Panc1 (cell line): ENCODE results near the gene RNF213. TPM values are rescaled to one million over a fixed set of nuclear protein-coding genes. Genes with fewer than 3 reads are reported as not detected.

Experiments used
- ATAC-seq: fragments of 200-7000 bp; cut with Tn5 transposase; 2 replicates; pipeline ENCODE4 v1.9.1; 2020; ENCODE audit warnings: mild to moderate bottlenecking, moderate library complexity
- BruUV-seq: library from RNA; stranded (reverse); fragments of 400-500 nt; replicated peaks from 2 replicates; lab custom pipeline; 2021; lab: Mats Ljungman, UMichigan
- CTCF ChIA-PET: fragments of 300-600 bp; sonication (Branson Sonifier 250); formaldehyde crosslinking; loops from one replicate; lab custom pipeline; 2022; ENCODE audit warnings: antibody characterized with exemption; lab: Charles Lee
- POLR2A ChIA-PET: fragments of 300-600 bp; sonication (Branson Sonifier 250); formaldehyde crosslinking; loops from one replicate; lab custom pipeline; 2022; ENCODE audit warnings: antibody characterized with exemption; lab: Charles Lee
- DNase-seq: peaks from one replicate; pipeline ENCODE4 v3.0.0-alpha.2; 2010; ENCODE audit warnings: low read depth, low spot score
- H3K27ac ChIP-seq: 2 replicates; pipeline ENCODE4 v1.5.1; 2011; ENCODE audit warnings: mild to moderate bottlenecking, low read length, inconsistent platforms
- H3K27me3 ChIP-seq: fragments of 200-500 bp; sonication (Bioruptor generic); 2 replicates; pipeline ENCODE4 v1.6.0; 2014; ENCODE audit warnings: low read length, inconsistent platforms; ENCODE audit not compliant: control insufficient read depth, insufficient read depth
- H3K36me3 ChIP-seq: fragments of 200-500 bp; sonication (Bioruptor generic); 2 replicates; pipeline ENCODE4 v1.5.1; 2014; ENCODE audit warnings: inconsistent platforms, mild to moderate bottlenecking, low read length, moderate library complexity; ENCODE audit not compliant: control insufficient read depth, insufficient read depth
- H3K4me1 ChIP-seq: 2 replicates; pipeline ENCODE4 v1.5.1; 2011; ENCODE audit warnings: inconsistent platforms, mild to moderate bottlenecking, low read length, moderate library complexity; ENCODE audit not compliant: control insufficient read depth, insufficient read depth
- H3K4me3 ChIP-seq, 2 experiments: 2 replicates each; pipeline ENCODE4 v1.5.1; 2011 to 2012; ENCODE audit warnings: low read depth in 2 of 2, low read length in 2 of 2, mild to moderate bottlenecking in 2 of 2, inconsistent platforms in 1 of 2, moderate library complexity in 1 of 2
- H3K9me3 ChIP-seq: fragments of 200-500 bp; sonication (Bioruptor generic); 2 replicates; pipeline ENCODE4 v1.5.1; 2014; ENCODE audit warnings: low read depth, mild to moderate bottlenecking, inconsistent platforms, low read length, moderate library complexity; ENCODE audit not compliant: control insufficient read depth, insufficient read depth
- CTCF ChIP-seq: fragments of 450-650 bp; IDR thresholded peaks from 2 replicates; pipeline ENCODE4 v1.5.1; 2017; ENCODE audit warnings: mild to moderate bottlenecking
- POLR2AphosphoS5 ChIP-seq: IDR thresholded peaks from 2 replicates; pipeline ENCODE4 v1.6.1; 2012; ENCODE audit warnings: mild to moderate bottlenecking, low read depth, low read length, moderate library complexity
- REST ChIP-seq, 2 experiments: IDR thresholded peaks; 2 replicates each; pipeline ENCODE4 v1.6.1; 2011 to 2012; ENCODE audit warnings: low read depth in 2 of 2, control low read depth in 1 of 2, low read length in 1 of 2, mild to moderate bottlenecking in 1 of 2, moderate library complexity in 1 of 2; ENCODE audit not compliant: insufficient read depth in 1 of 2
- SIN3A ChIP-seq: IDR thresholded peaks from 2 replicates; pipeline ENCODE4 v1.6.1; 2012; ENCODE audit warnings: low read depth, mild to moderate bottlenecking, low read length, moderate library complexity, borderline replicate concordance; ENCODE audit not compliant: insufficient read depth
- TCF7L2 ChIP-seq: IDR thresholded peaks from 2 replicates; pipeline ENCODE4 v1.6.1; 2011; ENCODE audit warnings: mild to moderate bottlenecking, low read depth, low read length, inconsistent platforms
- in situ Hi-C: cut with HindIII; loops from 2 replicates; pipeline ENCODE4 v1.10.0; 2016; ENCODE audit warnings: low sequenced_read_pairs, low pct_unique_long_range_greater_than_20kb
- intact Hi-C: fragments of 100-400 bp; cut with micrococcal nuclease; formaldehyde crosslinking; loops from one replicate; pipeline ENCODE4 v1.10.0; 2022; ENCODE audit not compliant: unreplicated experiment
- total RNA-seq: library from RNA; stranded (reverse); gene quantifications from one replicate; pipeline ENCODE4 v1.2.1, GENCODE V29; 2021; ENCODE audit not compliant: unreplicated experiment

The RNF213 gene
- total RNA-seq, 1 experiment from 2014 or later, result 230 TPM

- POLR2A ChIA-PET, result no interaction called here
- CTCF ChIA-PET, result no interaction called here
- DNase-seq (no peak), ATAC-seq (no peak)
- no peaks in the 10 kb centered on the region for H3K9me3 ChIP-seq
- intact Hi-C loops (no loop called here), in situ Hi-C loops (no loop called here)
- no peaks in the 10 kb centered on the region for H3K4me1 ChIP-seq
- no peaks in the 10 kb centered on the region for H3K27me3 ChIP-seq
- H3K4me3 ChIP-seq, result no peak overlapping the region
- H3K27ac ChIP-seq, result no peak overlapping the region
- TF ChIP-seq CTCF (no peak), TCF7L2 (no peak), POLR2AphosphoS5 (no peak), SIN3A (no peak), REST (IDR thresholded peaks at IDR 0.05; ENCODE audit: insufficient read depth in 1 of 2, low read depth in 2 of 2, low read length in 1 of 2) (no peak)
- BruUV-seq, result no TSS peak
- peaks cover 66% of the 10 kb centered on the region for H3K36me3 ChIP-seq
Observed at GRCh38 chr17:80380555-80381002, 119.9 kb downstream of the RNF213 start.

DNA sequence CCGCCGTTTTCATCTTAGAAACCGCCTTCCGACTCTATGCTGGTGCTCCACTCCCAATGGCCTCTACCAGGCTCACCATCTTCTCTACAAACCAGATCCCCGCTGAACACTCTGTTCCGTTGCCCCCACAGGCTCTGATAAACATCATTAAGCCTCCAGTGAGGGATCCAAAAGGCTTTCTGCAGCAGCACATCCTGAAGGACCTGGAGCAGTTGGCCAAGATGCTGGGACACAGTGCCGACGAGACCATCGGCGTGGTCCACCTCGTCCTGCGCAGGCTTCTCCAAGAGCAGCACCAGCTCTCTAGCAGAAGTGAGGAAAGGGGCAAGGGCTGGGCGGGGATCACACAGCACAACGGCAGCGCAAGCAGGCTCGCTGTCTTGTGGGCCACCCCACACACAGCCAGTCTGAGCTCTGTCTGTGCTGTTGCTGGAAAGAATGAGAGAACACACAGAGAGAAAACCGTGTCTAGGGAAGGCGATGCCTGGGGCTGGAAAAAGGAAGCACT lies 120.8 kb downstream of the RNF213 start:
- Histone ChIP-seq H3K4me3 (no peak overlapping the region), H3K36me3 (peaks cover 60% of the 10 kb centered on the region), H3K9me3 (no peaks in the 10 kb centered on the region), H3K27me3 (no peaks in the 10 kb centered on the region), H3K27ac (no peak overlapping the region), H3K4me1 (no peaks in the 10 kb centered on the region)
- intact Hi-C loops, result no loop called here
- ATAC-seq (no peak), DNase-seq (no peak)
- no TSS peak for BruUV-seq
- POLR2A ChIA-PET, result no interaction called here
- no peak for TF ChIP-seq POLR2AphosphoS5
- TF ChIP-seq TCF7L2, result no peak
- TF ChIP-seq REST (IDR thresholded peaks at IDR 0.05; ENCODE audit: insufficient read depth in 1 of 2, low read depth in 2 of 2, low read length in 1 of 2), result no peak
- TF ChIP-seq SIN3A, result no peak
- no peak for TF ChIP-seq CTCF
- CTCF ChIA-PET, result interaction anchor here (0.7 kb wide), 1 partner anchor 150 kb away, joined by 3 read pairs; no protein-coding TSS in a partner anchor
- in situ Hi-C loops, result no loop called here
